Suprapubic skin (tissue), 4 donors: ENCODE measurements around the gene ENDOU.

Source experiments
- EP300 ChIP-seq: sonication (generic); formaldehyde crosslinking; IDR thresholded peaks from one replicate; pipeline ENCODE4 v1.6.1; 2017; ENCODE audit warnings: antibody characterized with exemption
- POLR2A ChIP-seq, 2 donors: fragments of 450-650 bp; IDR thresholded peaks; one replicate each; pipeline ENCODE4 v1.6.1; 2017; ENCODE audit warnings: antibody characterized with exemption in 2 of 2, mild to moderate bottlenecking in 2 of 2, moderate library complexity in 2 of 2
- POLR2AphosphoS5 ChIP-seq, 3 donors: sonication (generic); formaldehyde crosslinking; IDR thresholded peaks; one replicate each; pipeline ENCODE4 v1.6.1; 2017; ENCODE audit warnings: antibody characterized with exemption in 3 of 3
- TF ChIP-seq, protein P1 (sequence below), 2 donors: fragments of 200-600 bp in 1 of 2; fragments of 450-650 bp in 1 of 2; sonication (generic) in 1 of 2; IDR thresholded peaks; one replicate each; pipeline ENCODE4 v1.5.1; 2016 to 2019; ENCODE audit warnings: antibody characterized with exemption in 2 of 2, mild to moderate bottlenecking in 1 of 2, moderate library complexity in 1 of 2

GRCh38 chr12:47733142-47733541, 7.9 kb upstream of the ENDOU start:
- TF ChIP-seq, protein P1, sequence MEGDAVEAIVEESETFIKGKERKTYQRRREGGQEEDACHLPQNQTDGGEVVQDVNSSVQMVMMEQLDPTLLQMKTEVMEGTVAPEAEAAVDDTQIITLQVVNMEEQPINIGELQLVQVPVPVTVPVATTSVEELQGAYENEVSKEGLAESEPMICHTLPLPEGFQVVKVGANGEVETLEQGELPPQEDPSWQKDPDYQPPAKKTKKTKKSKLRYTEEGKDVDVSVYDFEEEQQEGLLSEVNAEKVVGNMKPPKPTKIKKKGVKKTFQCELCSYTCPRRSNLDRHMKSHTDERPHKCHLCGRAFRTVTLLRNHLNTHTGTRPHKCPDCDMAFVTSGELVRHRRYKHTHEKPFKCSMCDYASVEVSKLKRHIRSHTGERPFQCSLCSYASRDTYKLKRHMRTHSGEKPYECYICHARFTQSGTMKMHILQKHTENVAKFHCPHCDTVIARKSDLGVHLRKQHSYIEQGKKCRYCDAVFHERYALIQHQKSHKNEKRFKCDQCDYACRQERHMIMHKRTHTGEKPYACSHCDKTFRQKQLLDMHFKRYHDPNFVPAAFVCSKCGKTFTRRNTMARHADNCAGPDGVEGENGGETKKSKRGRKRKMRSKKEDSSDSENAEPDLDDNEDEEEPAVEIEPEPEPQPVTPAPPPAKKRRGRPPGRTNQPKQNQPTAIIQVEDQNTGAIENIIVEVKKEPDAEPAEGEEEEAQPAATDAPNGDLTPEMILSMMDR (IDR thresholded peaks at IDR 0.05) = no peak
- TF ChIP-seq EP300 (no peak), POLR2AphosphoS5 (IDR thresholded peaks at IDR 0.05) (no peak), POLR2A (IDR thresholded peaks at IDR 0.05) (no peak)
